Liver (tissue), 9 donors: Measurements from ENCODE around the gene WDR5. TPM values are rescaled to one million over a fixed set of nuclear protein-coding genes. Genes with fewer than 3 reads are reported as not detected.

Source experiments
- DNase-seq: peaks from one replicate; pipeline ENCODE4 v3.0.0-alpha.2; 2017; ENCODE audit warnings: low spot score
- H3K27ac ChIP-seq, 2 donors: one replicate each; pipeline ENCODE4 v1.7.0; 2013; ENCODE audit warnings: inconsistent platforms in 2 of 2, low read length in 2 of 2, control low read depth in 1 of 2, low read depth in 1 of 2, mild to moderate bottlenecking in 1 of 2
- H3K27me3 ChIP-seq, 4 donors: one replicate each; pipeline versions ENCODE4 v1.6.1 to v1.7.0; 2013; ENCODE audit warnings: low read length in 3 of 4, inconsistent platforms in 1 of 4, mild to moderate bottlenecking in 1 of 4, moderate library complexity in 1 of 4; ENCODE audit not compliant: control insufficient read depth in 4 of 4, insufficient read depth in 4 of 4
- H3K36me3 ChIP-seq, 4 donors: one replicate each; pipeline versions ENCODE4 v1.6.1 to v1.7.0; 2013; ENCODE audit warnings: low read length in 3 of 4, mild to moderate bottlenecking in 3 of 4, low read depth in 1 of 4, moderate library complexity in 1 of 4; ENCODE audit not compliant: control insufficient read depth in 4 of 4, insufficient read depth in 3 of 4
- H3K4me1 ChIP-seq, 4 donors: one replicate each; pipeline versions ENCODE4 v1.6.1 to v1.7.0; 2013; ENCODE audit warnings: low read length in 3 of 4, mild to moderate bottlenecking in 3 of 4, moderate library complexity in 1 of 4; ENCODE audit not compliant: control insufficient read depth in 4 of 4, insufficient read depth in 4 of 4
- H3K4me3 ChIP-seq, 3 donors: one replicate each; pipeline versions ENCODE4 v1.6.1 to v1.7.0; 2013; ENCODE audit warnings: low read length in 3 of 3, control low read depth in 1 of 3, low read depth in 1 of 3, mild to moderate bottlenecking in 1 of 3
- H3K9ac ChIP-seq, 2 donors: one replicate each; pipeline ENCODE4 v1.7.0; 2013; ENCODE audit warnings: low read length in 2 of 2, mild to moderate bottlenecking in 2 of 2, moderate library complexity in 2 of 2, control low read depth in 1 of 2, low read depth in 1 of 2
- H3K9me3 ChIP-seq, 4 donors: one replicate each; pipeline versions ENCODE4 v1.6.1 to v1.7.0; 2013; ENCODE audit warnings: low read length in 3 of 4; ENCODE audit not compliant: control insufficient read depth in 4 of 4
- CTCF ChIP-seq: fragments of 150-350 bp; IDR thresholded peaks from 2 replicates; pipeline ENCODE4 v1.5.1; 2017; ENCODE audit warnings: improper control_type of control experiment, low read depth, low read length; ENCODE audit not compliant: missing input control
- EGR1 ChIP-seq, 2 donors: IDR thresholded peaks; 2 replicates each; pipeline ENCODE4 v1.6.1; 2016 to 2018; ENCODE audit warnings: antibody characterized with exemption in 2 of 2, low read depth in 2 of 2
- FOXA1 ChIP-seq: IDR thresholded peaks from 2 replicates; pipeline ENCODE4 v1.6.1; 2016; ENCODE audit warnings: antibody characterized with exemption
- FOXA2 ChIP-seq: IDR thresholded peaks from 2 replicates; pipeline ENCODE4 v1.6.1; 2016; ENCODE audit warnings: antibody characterized with exemption
- GABPA ChIP-seq, 2 donors: IDR thresholded peaks in 1 of 2; conservative IDR thresholded peaks in 1 of 2; 2 replicates each; pipeline ENCODE4 v1.6.1; 2016; ENCODE audit warnings: antibody characterized with exemption in 2 of 2, mild to moderate bottlenecking in 1 of 2, moderate library complexity in 1 of 2
- HNF4A ChIP-seq, 2 donors: conservative IDR thresholded peaks; 2 replicates each; pipeline ENCODE4 v1.6.1; 2016; ENCODE audit warnings: antibody characterized with exemption in 2 of 2, mild to moderate bottlenecking in 2 of 2
- JUND ChIP-seq, 2 donors: IDR thresholded peaks; 2 replicates each; pipeline ENCODE4 v1.6.1; 2016; ENCODE audit warnings: antibody characterized with exemption in 2 of 2
- MAX ChIP-seq: IDR thresholded peaks from 2 replicates; pipeline ENCODE4 v1.6.1; 2016; ENCODE audit warnings: antibody characterized with exemption
- NR2F2 ChIP-seq: IDR thresholded peaks from 2 replicates; pipeline ENCODE4 v1.6.1; 2016; ENCODE audit warnings: antibody characterized with exemption
- RAD21 ChIP-seq, 2 donors: IDR thresholded peaks; 2 replicates each; pipeline ENCODE4 v1.6.1; 2016; ENCODE audit warnings: antibody characterized with exemption in 2 of 2, mild to moderate bottlenecking in 2 of 2
- REST ChIP-seq: IDR thresholded peaks from 2 replicates; pipeline ENCODE4 v1.6.1; 2016; ENCODE audit warnings: antibody characterized with exemption, mild to moderate bottlenecking
- RXRA ChIP-seq, 2 donors: IDR thresholded peaks; 2 replicates each; pipeline ENCODE4 v1.6.1; 2017 to 2018; ENCODE audit warnings: antibody characterized with exemption in 2 of 2, mild to moderate bottlenecking in 1 of 2
- SP1 ChIP-seq: IDR thresholded peaks from 2 replicates; pipeline ENCODE4 v1.6.1; 2018; ENCODE audit warnings: antibody characterized with exemption, mild to moderate bottlenecking
- TAF1 ChIP-seq: conservative IDR thresholded peaks from 2 replicates; pipeline ENCODE4 v1.6.1; 2016; ENCODE audit warnings: antibody characterized with exemption, mild to moderate bottlenecking
- YY1 ChIP-seq: IDR thresholded peaks from 2 replicates; pipeline ENCODE4 v1.6.1; 2016; ENCODE audit warnings: antibody characterized with exemption, mild to moderate bottlenecking
- ZBTB33 ChIP-seq: IDR thresholded peaks from 2 replicates; pipeline ENCODE4 v1.6.1; 2016; ENCODE audit warnings: antibody characterized with exemption
- WGBS: extraction: QIAGEN DNeasy Blood & Tissue Kit; methylation state at CpG from one replicate; pipeline ENCODE4 v1.1.7; 2013; 5-methylcytosine and 5-hydroxymethylcytosine counted together
- polyA plus RNA-seq, 2 donors: library from polyadenylated mRNA; stranded (reverse) in 1 of 2; unstranded in 1 of 2; fragments of 200-250 nt in 1 of 2; fragments of >200 nt in 1 of 2; fragmentation: Nextera tagmentation in 1 of 2; extraction: Ambion mirVana in 1 of 2; gene quantifications; one replicate each; pipeline versions ENCODE4 v1.2.1 to v1.2.3, GENCODE V29; 2013 to 2015
- total RNA-seq, 2 donors: library from RNA; depleted of rRNA; stranded (reverse); fragments of >200 nt; gene quantifications; one replicate each; pipeline ENCODE4 v1.2.3, GENCODE V29; 2014
- TF ChIP-seq, protein P1 (sequence below): IDR thresholded peaks from 2 replicates; pipeline ENCODE4 v1.6.1; 2016; ENCODE audit warnings: antibody characterized with exemption
- donor health status: healthy.
- donor health status: healthy.
- donor health status: healthy.
- donor health status: healthy.
- donor health status: healthy.

WDR5 gene
- total and polyA plus RNA-seq, 4 donors = 11.1 to 21.6 (median 14.6) TPM

GRCh38 chr9:134126373-134126772 lies 9.5 kb upstream of the WDR5 start:
- H3K27me3 ChIP-seq = no peaks in the 10 kb centered on the region
- no peak overlapping the region for H3K4me3 ChIP-seq
- H3K9ac ChIP-seq = no peak overlapping the region
- H3K27ac ChIP-seq = no peak overlapping the region
- no peak for DNase-seq
- peaks cover 0 to 12% (median 2%) of the 10 kb centered on the region in 4 donors for H3K4me1 ChIP-seq
- 73% methylated on average over 14 of the region's 14 CpGs for WGBS
- no peaks in the 10 kb centered on the region for H3K36me3 ChIP-seq
- TF ChIP-seq ZBTB33 = no peak
- no peak for TF ChIP-seq NR2F2
- no peak for TF ChIP-seq SP1
- no peak for TF ChIP-seq GABPA (IDR thresholded peaks at IDR 0.05 in 1 of 2, conservative IDR thresholded peaks at IDR 0.05 in 1 of 2)
- no peak for TF ChIP-seq CTCF
- TF ChIP-seq YY1 = no peak
- no peak for TF ChIP-seq RAD21 (IDR thresholded peaks at IDR 0.05)
- TF ChIP-seq EGR1 (IDR thresholded peaks at IDR 0.05; ENCODE audit: low read depth in 2 of 2) = no peak
- no peak for TF ChIP-seq MAX
- no peak for TF ChIP-seq FOXA2
- TF ChIP-seq, protein P1, sequence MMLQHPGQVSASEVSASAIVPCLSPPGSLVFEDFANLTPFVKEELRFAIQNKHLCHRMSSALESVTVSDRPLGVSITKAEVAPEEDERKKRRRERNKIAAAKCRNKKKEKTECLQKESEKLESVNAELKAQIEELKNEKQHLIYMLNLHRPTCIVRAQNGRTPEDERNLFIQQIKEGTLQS = no peak
- TF ChIP-seq TAF1 = no peak
- TF ChIP-seq RXRA (IDR thresholded peaks at IDR 0.05) = no peak
- TF ChIP-seq FOXA1 = no peak
- TF ChIP-seq HNF4A (conservative IDR thresholded peaks at IDR 0.05) = no peak
- no peak for TF ChIP-seq REST
- H3K9me3 ChIP-seq = no peaks in the 10 kb centered on the region

GRCh38 chr9:134127065-134127580 lies 8.8 kb upstream of the WDR5 start:
- H3K4me3 ChIP-seq = no peak overlapping the region
- WGBS = 89% methylated on average over 13 of the region's 13 CpGs
- DNase-seq = no peak
- TF ChIP-seq RAD21 (IDR thresholded peaks at IDR 0.05) = no peak
- TF ChIP-seq ZBTB33 = no peak
- no peak for TF ChIP-seq REST
- no peak for TF ChIP-seq JUND (IDR thresholded peaks at IDR 0.05)
- no peak for TF ChIP-seq RXRA (IDR thresholded peaks at IDR 0.05)
- no peak for TF ChIP-seq NR2F2
- no peak for TF ChIP-seq GABPA (IDR thresholded peaks at IDR 0.05 in 1 of 2, conservative IDR thresholded peaks at IDR 0.05 in 1 of 2)
- no peak for TF ChIP-seq EGR1 (IDR thresholded peaks at IDR 0.05; ENCODE audit: low read depth in 2 of 2)
- TF ChIP-seq HNF4A (conservative IDR thresholded peaks at IDR 0.05) = no peak

More at GRCh38 chr9:134127065-134127580, 8.8 kb upstream of the WDR5 start:
- no peak overlapping the region for H3K9ac ChIP-seq
- no peak overlapping the region for H3K27ac ChIP-seq
- no peaks in the 10 kb centered on the region for H3K9me3 ChIP-seq
- no peaks in the 10 kb centered on the region for H3K27me3 ChIP-seq
- H3K4me1 ChIP-seq = peaks cover 0 to 14% (median 2%) of the 10 kb centered on the region in 4 donors
- H3K36me3 ChIP-seq = no peaks in the 10 kb centered on the region
